CD4-positive, alpha-beta T cell treated with Interleukin-10 for 1 hour (primary cell): ENCODE data around the gene TNFRSF17.

Experiments used
- DNase-seq: peaks from one replicate; pipeline ENCODE4 v3.0.0-alpha.2; 2020

TNFRSF17 gene

DNA sequence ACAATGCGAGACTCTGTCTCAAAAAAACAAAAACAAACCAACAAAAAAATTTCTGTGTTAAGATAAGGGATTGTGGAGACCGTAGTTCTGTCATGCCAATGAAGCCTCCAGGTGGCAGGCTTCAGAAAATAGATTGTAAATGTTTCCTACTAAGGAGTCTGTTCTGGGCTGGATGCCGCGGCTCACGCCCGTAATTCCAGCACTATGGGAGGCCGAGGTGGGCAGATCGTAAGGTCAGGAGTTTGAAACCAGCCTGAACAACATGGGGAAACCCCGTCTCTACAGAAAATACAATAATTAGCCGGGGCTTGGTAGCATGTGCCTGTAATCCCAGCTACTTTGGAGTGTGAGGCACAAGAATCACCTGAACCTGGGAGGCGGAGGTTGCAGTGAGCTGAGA is 7.1 kb downstream of the TNFRSF17 start:
- DNase-seq, result no peak

DNA sequence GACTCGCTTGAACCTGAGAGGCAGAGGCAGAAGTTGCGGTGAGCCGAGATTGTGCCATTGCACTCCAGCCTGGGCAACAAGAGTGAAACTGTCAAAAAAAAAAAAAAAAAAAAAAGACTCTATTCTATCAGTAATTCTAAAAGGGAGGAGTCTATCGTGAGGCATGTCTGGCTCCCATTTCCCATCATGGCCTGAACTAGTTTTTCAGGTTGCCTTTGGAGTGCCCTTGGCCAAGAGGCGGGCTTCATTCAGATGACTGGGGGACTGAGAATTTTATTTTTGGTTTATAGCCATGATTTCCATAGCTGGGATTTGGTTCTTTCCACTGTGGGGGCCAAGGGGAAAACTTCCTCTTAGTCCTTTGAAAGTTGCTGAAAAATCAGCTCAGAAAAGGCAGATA is 8.1 kb downstream of the TNFRSF17 start:
- no peak for DNase-seq

- DNase-seq, result no peak
These were observed 11.9 kb downstream of the TNFRSF17 start for GRCh38 chr16:11976850-11977375.

GRCh38 chr16:11977376-11978041 is 12.5 kb downstream of the TNFRSF17 start:
- no peak for DNase-seq

DNA sequence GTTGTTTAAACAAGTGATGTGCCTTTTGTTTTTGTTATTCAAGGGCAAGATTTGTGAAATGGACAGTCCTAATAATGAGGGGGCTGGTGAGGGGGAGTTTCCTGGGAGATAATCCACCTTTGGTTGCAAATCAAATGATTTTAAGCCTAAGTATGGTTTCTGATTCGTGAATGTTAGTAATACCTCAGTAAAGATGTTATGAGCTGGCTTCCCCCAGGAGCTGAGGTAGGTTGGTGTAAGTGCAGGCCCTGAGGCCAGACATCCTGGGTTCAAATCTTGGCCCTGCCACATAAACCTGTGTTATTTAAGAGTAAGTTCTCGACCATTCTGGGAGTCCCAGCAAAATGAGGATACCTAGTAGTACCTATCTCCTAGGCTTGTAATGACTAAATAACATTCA is 13.1 kb downstream of the TNFRSF17 start:
- DNase-seq, result no peak

DNA sequence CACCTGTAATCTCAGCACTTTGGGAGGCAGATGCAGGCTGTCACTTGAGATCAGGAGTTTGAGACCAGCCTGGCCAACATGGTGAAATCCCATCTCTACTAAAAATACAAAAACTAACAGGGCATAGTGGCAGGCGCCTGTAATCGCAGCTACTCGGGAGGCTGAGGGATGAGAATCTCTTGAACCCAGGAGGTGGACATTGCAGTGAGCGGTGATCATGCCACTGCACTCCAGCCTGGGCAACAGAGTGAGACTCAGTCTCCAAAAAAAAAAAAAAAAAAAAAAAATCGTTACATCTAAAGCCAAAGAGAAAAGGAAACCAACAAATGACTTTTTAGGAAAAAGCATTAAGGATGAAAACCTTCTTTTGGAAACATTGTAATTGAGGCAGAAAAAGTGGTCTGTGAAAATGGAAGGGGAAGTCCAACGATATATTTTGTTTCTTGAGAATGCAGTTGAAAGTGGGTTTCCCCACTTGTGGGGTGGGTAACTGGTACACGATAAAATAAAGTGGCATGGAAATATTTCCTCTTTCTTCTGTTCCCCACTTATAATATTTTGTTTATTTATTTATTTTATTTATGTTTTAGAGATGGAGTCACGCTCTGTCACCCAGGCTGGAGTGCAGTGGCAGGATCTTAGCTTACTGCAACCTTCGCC is 14.1 kb downstream of the TNFRSF17 start:
- no peak for DNase-seq

DNA sequence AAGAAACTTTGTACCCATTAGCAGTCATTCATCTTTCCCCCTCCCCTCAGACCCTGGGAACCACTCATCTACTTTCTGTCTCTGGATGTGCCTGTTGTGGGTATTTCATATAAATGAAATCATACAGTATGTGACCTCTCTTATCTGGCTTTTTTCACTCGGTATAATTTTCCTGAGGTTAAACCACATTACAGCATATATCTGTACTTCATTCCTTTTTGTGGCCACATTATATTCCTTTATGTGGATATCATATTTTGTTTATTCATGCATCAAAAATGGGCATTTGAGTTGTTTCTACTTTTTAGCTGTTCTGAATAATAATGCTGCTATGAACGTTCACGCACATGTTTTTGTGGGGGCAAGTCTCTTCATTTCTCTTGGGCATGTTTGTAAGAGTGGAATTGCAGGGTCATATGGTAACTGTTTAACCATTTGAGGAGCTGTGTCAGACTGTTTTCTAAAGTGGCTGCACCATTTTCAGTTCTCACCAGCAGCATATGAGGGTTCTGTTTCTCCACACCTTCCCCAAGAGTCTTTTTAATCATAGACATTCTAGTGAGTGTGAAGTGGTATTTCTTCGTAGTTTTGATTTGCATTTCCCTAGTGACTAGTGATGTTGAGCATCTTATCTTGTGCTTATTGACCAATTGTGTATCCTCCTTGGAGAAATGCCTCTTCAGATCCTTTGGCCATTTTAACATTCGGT is 15.3 kb downstream of the TNFRSF17 start:
- no peak for DNase-seq

DNA sequence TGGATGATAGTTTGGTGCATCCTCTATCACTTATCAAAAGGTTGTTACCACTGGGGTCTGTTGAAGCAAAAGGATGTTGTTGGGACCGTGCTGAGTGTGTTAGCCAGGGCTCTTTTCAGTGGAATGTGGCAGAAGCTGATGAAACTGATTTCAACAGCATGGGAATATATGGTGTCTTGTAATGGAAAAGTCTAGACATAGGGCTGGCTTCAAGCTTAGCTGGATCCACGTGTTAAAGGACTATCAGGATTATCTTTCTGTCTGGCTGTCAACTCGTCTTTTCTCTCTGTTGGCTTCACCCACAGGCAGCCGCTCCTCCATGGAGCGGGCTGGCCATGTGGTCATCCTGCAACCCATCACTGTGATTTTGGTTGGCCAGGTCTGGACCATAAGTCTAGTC is 20.2 kb downstream of the TNFRSF17 start:
- no peak for DNase-seq

GRCh38 chr16:11986521-11987057 is 21.6 kb downstream of the TNFRSF17 start:
- no peak for DNase-seq

GRCh38 chr16:11988258-11988978 is 23.4 kb downstream of the TNFRSF17 start:
- DNase-seq, result no peak

- DNase-seq, result no peak
These were observed 25.8 kb downstream of the TNFRSF17 start for GRCh38 chr16:11990702-11991390.

- no peak for DNase-seq
These were observed 27.1 kb downstream of the TNFRSF17 start for GRCh38 chr16:11992008-11992584.

DNA sequence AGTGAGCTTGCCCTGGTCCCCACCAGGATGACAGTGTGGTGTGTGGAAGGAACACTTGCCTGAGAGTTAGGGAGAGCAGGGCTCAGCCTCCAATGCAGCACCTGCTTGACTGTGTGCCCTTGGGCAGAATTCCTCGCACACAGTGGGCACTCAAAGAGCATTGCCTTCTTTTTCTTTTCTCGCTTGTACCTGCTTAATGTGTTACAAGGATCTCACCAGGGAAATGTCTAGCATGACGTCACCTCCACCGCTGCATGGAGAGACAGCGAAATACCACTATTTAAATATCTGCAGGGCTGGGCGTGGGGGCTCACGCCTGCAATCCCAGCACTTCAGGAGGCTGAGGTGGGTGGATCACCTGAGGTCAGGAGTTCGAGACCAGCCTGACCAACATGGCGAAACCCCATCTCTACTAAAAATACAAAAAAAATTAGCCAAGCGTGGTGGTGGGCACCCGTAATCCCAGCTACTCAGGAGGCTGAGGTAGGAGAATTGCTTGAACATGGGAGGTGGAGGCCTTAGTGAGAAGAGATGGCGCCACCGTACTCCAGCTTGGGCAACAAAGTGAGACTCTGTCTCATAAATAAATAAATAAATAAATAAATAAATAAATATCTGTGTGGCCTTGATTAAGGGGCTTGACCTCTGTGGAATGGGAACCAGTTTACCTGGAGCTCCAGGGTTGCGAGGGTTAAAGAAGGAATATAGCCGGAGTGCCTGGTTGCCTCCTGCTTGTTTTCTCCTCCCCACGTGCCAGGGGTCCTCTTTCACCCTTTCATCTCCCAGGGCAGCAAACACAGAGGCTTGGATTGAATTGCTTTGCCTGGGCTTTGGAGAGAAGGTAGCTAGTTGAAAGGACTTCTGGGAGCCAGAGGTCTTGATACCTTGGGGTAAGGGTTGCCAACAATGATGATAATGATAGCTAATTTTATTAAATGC is 27.8 kb downstream of the TNFRSF17 start:
- no peak for DNase-seq

- DNase-seq, result no peak
These were observed 29.4 kb downstream of the TNFRSF17 start for GRCh38 chr16:11994143-11995119.

DNA sequence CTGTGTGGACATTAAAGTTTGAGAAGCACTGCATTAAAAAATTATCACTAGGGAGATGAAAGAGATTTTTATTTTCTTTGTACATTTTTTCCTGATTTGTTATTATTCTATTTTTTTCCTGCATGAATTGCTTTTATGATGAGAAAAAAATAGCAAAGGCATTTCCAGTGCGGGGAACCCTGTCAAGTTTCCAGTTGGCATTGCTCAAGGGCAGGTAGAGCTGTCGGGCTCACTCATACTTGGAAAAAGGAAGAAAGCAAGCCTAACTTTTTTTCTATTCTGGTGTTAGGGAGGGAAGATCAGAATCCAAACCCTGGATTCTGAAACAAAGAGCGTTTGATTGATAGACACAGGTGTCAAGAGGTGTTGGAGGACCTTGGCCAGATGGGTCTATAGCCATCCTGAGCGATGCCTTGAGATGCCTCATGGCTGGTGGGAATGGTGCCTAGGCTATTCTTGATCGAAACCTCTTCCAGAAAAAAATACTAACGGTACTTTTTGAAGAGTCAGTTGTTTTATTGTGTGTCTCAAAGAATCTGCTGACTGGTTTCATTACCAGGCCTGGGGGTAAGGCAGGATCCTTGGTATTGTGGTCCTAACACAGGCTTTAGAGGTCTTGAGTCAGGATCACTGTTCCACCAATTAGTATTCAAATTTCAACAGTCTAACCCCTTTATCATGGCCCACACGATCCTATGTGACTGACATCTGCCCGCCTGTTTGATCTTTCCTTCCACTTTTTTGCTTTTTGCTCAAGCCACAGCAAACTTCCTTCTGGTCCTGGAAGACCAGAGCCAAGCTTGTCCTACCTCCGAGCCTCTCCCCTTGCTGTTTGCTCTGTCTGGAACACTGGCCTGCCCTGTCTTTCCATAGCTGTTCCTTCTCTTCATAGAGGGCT is 31.7 kb downstream of the TNFRSF17 start:
- DNase-seq, result no peak

DNA sequence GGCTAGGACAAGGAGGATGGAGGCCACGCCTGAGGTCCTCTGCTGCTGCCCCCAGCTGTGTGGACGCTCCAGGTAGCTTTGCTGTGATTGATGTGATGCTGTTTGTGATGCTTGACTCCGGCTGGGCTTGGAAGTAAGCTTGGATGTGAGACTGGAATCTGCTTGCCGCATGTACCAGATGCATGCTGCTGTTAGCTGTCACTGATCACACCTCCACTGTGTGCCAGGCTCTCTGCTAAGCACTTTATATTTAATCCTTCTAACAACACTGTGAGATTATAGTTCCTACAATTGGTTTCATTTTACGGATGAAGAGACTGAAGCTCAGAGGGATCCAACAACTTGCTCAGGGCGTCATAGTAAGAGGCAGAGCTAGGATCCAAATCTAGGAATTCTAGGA is 35.0 kb downstream of the TNFRSF17 start:
- no peak for DNase-seq

DNA sequence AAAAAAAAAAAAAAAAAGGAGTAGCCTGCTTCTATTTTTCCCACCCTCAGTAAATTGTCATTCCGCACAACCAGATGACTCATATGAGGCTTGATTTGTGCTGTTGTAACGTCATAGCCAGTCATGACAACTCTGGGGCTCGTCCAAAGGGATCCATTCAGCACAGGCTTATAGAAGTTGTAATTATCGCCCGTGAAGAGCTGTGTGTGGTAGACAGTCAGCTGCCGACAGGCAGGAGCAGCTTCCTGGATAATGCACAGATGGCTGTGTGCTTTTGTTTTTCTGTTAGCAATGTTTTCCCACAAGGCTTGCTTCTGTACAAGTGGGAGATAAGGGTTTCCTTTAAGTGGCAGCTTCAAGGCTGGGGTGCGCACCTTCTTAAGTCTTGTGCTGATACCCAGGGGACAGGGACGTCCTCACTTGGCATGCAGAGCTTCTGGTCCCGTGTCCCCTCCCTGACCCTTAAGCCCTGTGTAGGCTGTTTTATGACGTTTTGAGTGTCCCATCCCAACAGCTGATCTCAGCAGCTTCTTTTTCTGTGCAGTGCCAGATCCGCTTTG is 37.5 kb downstream of the TNFRSF17 start:
- DNase-seq, result no peak

DNA sequence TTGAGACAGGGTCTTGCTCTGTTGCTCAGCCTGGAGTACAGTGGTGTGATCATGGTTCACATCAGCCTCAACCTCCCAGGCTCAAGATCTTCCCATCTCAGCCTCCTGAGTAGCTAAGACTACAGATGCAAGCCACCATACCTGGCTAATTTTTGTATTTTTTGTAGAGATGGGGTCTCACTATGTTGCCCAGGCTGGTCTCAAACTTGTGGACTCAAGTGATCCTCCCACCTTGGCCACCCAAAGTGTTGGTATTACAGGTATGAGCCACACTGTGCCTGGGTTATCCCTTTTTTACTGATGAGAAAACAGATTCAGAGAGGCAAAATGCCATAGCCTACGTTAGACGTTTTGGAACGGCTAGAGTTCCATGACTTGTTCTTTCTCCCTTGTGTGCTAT is 41.6 kb downstream of the TNFRSF17 start:
- DNase-seq, result no peak
